Fibroblast of lung (primary cell): ENCODE results near the gene RPAIN.

ENCODE experiments used
- EZH2 ChIP-seq: IDR thresholded peaks from 2 replicates; pipeline ENCODE4 v1.5.1; 2012; ENCODE audit warnings: low read length, control low read depth, mild to moderate bottlenecking; ENCODE audit errors: missing control alignments
- TF ChIP-seq, protein P1 (sequence below), 2 donors: IDR thresholded peaks in 1 of 2; conservative IDR thresholded peaks in 1 of 2; 1 replicate in 1 of 2; 2 replicates in 1 of 2; pipeline ENCODE4 v1.5.1; 2011 to 2012; ENCODE audit warnings: low read length in 2 of 2, control low read depth in 1 of 2, inconsistent platforms in 1 of 2, low read depth in 1 of 2, mild to moderate bottlenecking in 1 of 2

GRCh38 chr17:5446786-5447185 lies 26.8 kb downstream of the RPAIN start:
- TF ChIP-seq, protein P1, sequence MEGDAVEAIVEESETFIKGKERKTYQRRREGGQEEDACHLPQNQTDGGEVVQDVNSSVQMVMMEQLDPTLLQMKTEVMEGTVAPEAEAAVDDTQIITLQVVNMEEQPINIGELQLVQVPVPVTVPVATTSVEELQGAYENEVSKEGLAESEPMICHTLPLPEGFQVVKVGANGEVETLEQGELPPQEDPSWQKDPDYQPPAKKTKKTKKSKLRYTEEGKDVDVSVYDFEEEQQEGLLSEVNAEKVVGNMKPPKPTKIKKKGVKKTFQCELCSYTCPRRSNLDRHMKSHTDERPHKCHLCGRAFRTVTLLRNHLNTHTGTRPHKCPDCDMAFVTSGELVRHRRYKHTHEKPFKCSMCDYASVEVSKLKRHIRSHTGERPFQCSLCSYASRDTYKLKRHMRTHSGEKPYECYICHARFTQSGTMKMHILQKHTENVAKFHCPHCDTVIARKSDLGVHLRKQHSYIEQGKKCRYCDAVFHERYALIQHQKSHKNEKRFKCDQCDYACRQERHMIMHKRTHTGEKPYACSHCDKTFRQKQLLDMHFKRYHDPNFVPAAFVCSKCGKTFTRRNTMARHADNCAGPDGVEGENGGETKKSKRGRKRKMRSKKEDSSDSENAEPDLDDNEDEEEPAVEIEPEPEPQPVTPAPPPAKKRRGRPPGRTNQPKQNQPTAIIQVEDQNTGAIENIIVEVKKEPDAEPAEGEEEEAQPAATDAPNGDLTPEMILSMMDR (conservative IDR thresholded peaks at IDR 0.05 in 1 of 2, IDR thresholded peaks at IDR 0.05 in 1 of 2; ENCODE audit: low read depth in 1 of 2, low read length in 2 of 2) = no peak
- no peak for TF ChIP-seq EZH2
